Endothelial cell of umbilical vein (primary cell): ENCODE results near the gene CANT1. TPM values are rescaled to one million over a fixed set of nuclear protein-coding genes. Genes with fewer than 3 reads are reported as not detected.
A peak's percentile ranks its signal among the peaks of the same experiment; 100 is the strongest.

Experiments
- BruUV-seq: library from RNA; stranded (reverse); fragments of 400-500 nt; replicated peaks from 2 replicates; lab custom pipeline; 2021; lab: Mats Ljungman, UMichigan
- CTCF ChIA-PET: fragments of 300-600, 350-600 bp; sonication (Branson Sonifier 250); formaldehyde crosslinking; loops from one replicate; lab custom pipeline; 2021; ENCODE audit warnings: antibody characterized with exemption, inconsistent platforms; lab: Charles Lee
- POLR2A ChIA-PET: fragments of 300-600, 350-600 bp; sonication (Branson Sonifier 250); formaldehyde crosslinking; loops from one replicate; lab custom pipeline; 2021; ENCODE audit warnings: antibody characterized with exemption, inconsistent platforms; lab: Charles Lee
- DNase-seq: peaks from one replicate; pipeline ENCODE4 v3.0.0-alpha.2; 2011; ENCODE audit warnings: low read depth, low spot score
- FAIRE-seq: peaks from 2 replicates; lab custom pipeline; 2011; peaks lifted over from hg19 to GRCh38; lab: Jason Lieb, UNC
- H2AFZ ChIP-seq: 2 replicates; pipeline ENCODE4 v1.6.0; 2012; ENCODE audit warnings: low read depth, low read length, control low read depth, inconsistent platforms
- H3K27ac ChIP-seq: 2 replicates; pipeline ENCODE4 v1.5.1; 2011; ENCODE audit warnings: low read depth, mild to moderate bottlenecking, control low read depth, low read length, moderate library complexity; ENCODE audit not compliant: insufficient read depth
- H3K27me3 ChIP-seq, 2 experiments: 2 replicates each; pipeline versions ENCODE4 v1.6.0 to v1.6.1; 2011; ENCODE audit warnings: low read length in 2 of 2, mixed read lengths in 1 of 2; ENCODE audit not compliant: control insufficient read depth in 2 of 2, insufficient read depth in 2 of 2
- H3K36me3 ChIP-seq, 2 experiments: 2 replicates in 1 of 2; 3 replicates in 1 of 2; pipeline ENCODE4 v1.5.1; 2011; ENCODE audit warnings: low read length in 2 of 2, mild to moderate bottlenecking in 1 of 2, moderate library complexity in 1 of 2; ENCODE audit not compliant: control insufficient read depth in 2 of 2, insufficient read depth in 2 of 2; ENCODE audit errors: extremely low read depth in 1 of 2
- H3K4me1 ChIP-seq: 3 replicates; pipeline ENCODE4 v1.5.1; 2011; ENCODE audit warnings: mild to moderate bottlenecking, low read length; ENCODE audit not compliant: control insufficient read depth, insufficient read depth; ENCODE audit errors: extremely low read depth
- H3K4me2 ChIP-seq: 2 replicates; pipeline ENCODE4 v1.6.1; 2011; ENCODE audit warnings: low read length, control low read depth, mixed read lengths; ENCODE audit not compliant: insufficient read depth
- H3K4me3 ChIP-seq, 3 experiments: fragments of 200-600 bp in 1 of 3; sonication (generic), shearing (Covaris generic) in 1 of 3; replicated peaks in 1 of 3; 2 replicates each; pipeline ENCODE4 v1.5.1; 2011 to 2016; ENCODE audit warnings: control low read depth in 3 of 3, low read length in 3 of 3, mild to moderate bottlenecking in 2 of 3, inconsistent platforms in 1 of 3, low read depth in 1 of 3, moderate library complexity in 1 of 3; ENCODE audit not compliant: insufficient read depth in 1 of 3
- H3K79me2 ChIP-seq: 2 replicates; pipeline ENCODE4 v1.6.0; 2012; ENCODE audit warnings: low read length, inconsistent platforms; ENCODE audit not compliant: control insufficient read depth, insufficient read depth
- H3K9ac ChIP-seq: replicated peaks from 2 replicates; pipeline ENCODE3; 2011; ENCODE audit warnings: low read length, control low read depth; ENCODE audit not compliant: insufficient read depth; ENCODE audit errors: extremely low read depth
- H3K9me1 ChIP-seq: replicated peaks from 3 replicates; pipeline ENCODE4 v1.6.0; 2011; ENCODE audit warnings: mild to moderate bottlenecking, low read length; ENCODE audit not compliant: control insufficient read depth, insufficient read depth; ENCODE audit errors: extremely low read depth
- H3K9me3 ChIP-seq: replicated peaks from 2 replicates; pipeline ENCODE4 v1.5.1; 2012; ENCODE audit warnings: low read length, inconsistent platforms; ENCODE audit not compliant: control insufficient read depth, insufficient read depth
- H4K20me1 ChIP-seq: replicated peaks from 2 replicates; pipeline ENCODE3; 2011; ENCODE audit warnings: mild to moderate bottlenecking, low read length; ENCODE audit not compliant: control insufficient read depth, insufficient read depth; ENCODE audit errors: extremely low read depth
- FOS ChIP-seq: IDR thresholded peaks from 2 replicates; pipeline ENCODE4 v1.6.1; 2011; ENCODE audit warnings: mild to moderate bottlenecking, low read length, moderate library complexity, borderline replicate concordance; ENCODE audit not compliant: insufficient read depth
- JUN ChIP-seq: IDR thresholded peaks from 2 replicates; pipeline ENCODE4 v1.6.1; 2011; ENCODE audit warnings: borderline replicate concordance, low read depth; ENCODE audit not compliant: insufficient read length, insufficient read depth
- dilution Hi-C: fragments of 300-500 bp; cut with MboI; formaldehyde crosslinking; loops from one replicate; pipeline ENCODE4 v1.15.0; 2019; ENCODE audit warnings: low sequenced_read_pairs; ENCODE audit not compliant: extremely low pct_ligation_motif_present
- intact Hi-C: fragments of 100-400 bp; cut with micrococcal nuclease; formaldehyde crosslinking; loops from one replicate; pipeline ENCODE4 v1.10.0; 2022
- polyA plus RNA-seq, 4 experiments: library from polyadenylated mRNA; depleted of rRNA in 3 of 4; stranded (reverse) in 3 of 4; unstranded in 1 of 4; fragments of >200 nt; gene quantifications; 2 replicates each; pipeline versions ENCODE4 v1.2.1 to v1.2.3, GENCODE V29; 2011 to 2012; ENCODE audit warnings: missing spikeins in 1 of 4
- total RNA-seq: library from RNA; stranded (reverse); gene quantifications from 2 replicates; pipeline ENCODE4 v1.2.3, GENCODE V29; 2021
- TF ChIP-seq, protein P1 (sequence below), 2 donors: IDR thresholded peaks; 1 replicate in 1 of 2; 2 replicates in 1 of 2; pipeline ENCODE4 v1.5.1; 2011; ENCODE audit warnings: low read length in 2 of 2, mild to moderate bottlenecking in 2 of 2, moderate library complexity in 2 of 2, control low read depth in 1 of 2, inconsistent platforms in 1 of 2, low read depth in 1 of 2; ENCODE audit not compliant: insufficient read depth in 1 of 2; ENCODE audit errors: extremely low read depth in 1 of 2

CANT1 gene
- total and polyA plus RNA-seq, 2 donors (not counting 3 experiments of a cell fraction or from before 2014, with no cell fraction given) = 85.0 to 93.6 TPM

GRCh38 chr17:79008666-79009387 is 737 bp downstream of the CANT1 start:
- TSS peak; percentile 25 for BruUV-seq
- intact Hi-C loops (loop anchor here (1.0 to 2.0 kb wide), 2 partner anchors 16 to 22 kb away; no protein-coding TSS in a partner anchor), dilution Hi-C loops (no loop called here)
- Histone ChIP-seq H3K4me2 (peak overlapping the region; percentile 53), H3K27ac (peak overlapping the region; percentile 61), H2AFZ (no peak overlapping the region), H3K4me1 (peaks cover 52% of the 10 kb centered on the region), H3K9me3 (no peaks in the 10 kb centered on the region), H3K79me2 (peaks cover 46% of the 10 kb centered on the region), H4K20me1 (no peaks in the 10 kb centered on the region), H3K27me3 (no peaks in the 10 kb centered on the region), H3K9me1 (no peaks in the 10 kb centered on the region), H3K9ac (peak overlapping the region; percentile 76), H3K4me3 (peak overlapping the region; percentile 47 to 96 (median 69)), H3K36me3 (peaks cover 0 to 3% of the 10 kb centered on the region in 2 experiments)
- POLR2A ChIA-PET = interaction anchor here (0.6 kb wide), 1 partner anchor 146 kb away, joined by 5 read pairs; no protein-coding TSS in a partner anchor
- CTCF ChIA-PET = interaction anchor here (0.6 to 2.6 kb wide), 6 partner anchors 11 to 36 kb away, joined by 3 to 7 read pairs (median 4); no protein-coding TSS in a partner anchor
- TF ChIP-seq JUN (no peak), FOS (no peak)
- TF ChIP-seq, protein P1, sequence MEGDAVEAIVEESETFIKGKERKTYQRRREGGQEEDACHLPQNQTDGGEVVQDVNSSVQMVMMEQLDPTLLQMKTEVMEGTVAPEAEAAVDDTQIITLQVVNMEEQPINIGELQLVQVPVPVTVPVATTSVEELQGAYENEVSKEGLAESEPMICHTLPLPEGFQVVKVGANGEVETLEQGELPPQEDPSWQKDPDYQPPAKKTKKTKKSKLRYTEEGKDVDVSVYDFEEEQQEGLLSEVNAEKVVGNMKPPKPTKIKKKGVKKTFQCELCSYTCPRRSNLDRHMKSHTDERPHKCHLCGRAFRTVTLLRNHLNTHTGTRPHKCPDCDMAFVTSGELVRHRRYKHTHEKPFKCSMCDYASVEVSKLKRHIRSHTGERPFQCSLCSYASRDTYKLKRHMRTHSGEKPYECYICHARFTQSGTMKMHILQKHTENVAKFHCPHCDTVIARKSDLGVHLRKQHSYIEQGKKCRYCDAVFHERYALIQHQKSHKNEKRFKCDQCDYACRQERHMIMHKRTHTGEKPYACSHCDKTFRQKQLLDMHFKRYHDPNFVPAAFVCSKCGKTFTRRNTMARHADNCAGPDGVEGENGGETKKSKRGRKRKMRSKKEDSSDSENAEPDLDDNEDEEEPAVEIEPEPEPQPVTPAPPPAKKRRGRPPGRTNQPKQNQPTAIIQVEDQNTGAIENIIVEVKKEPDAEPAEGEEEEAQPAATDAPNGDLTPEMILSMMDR (IDR thresholded peaks at IDR 0.05; ENCODE audit: extremely low read depth in 1 of 2, insufficient read depth in 1 of 2, low read depth in 1 of 2, low read length in 2 of 2) = no peak
- FAIRE-seq (peak; percentile 49), DNase-seq (no peak)
